Measurements from ENCODE around the gene LRRC45.

GRCh38 chr17:81976332-81977210 is 46.5 kb upstream of the LRRC45 start:
- TF ChIP-seq EZH2 (IDR thresholded peaks at IDR 0.05) (no peak), POLR2AphosphoS5 (IDR thresholded peaks at IDR 0.05; ENCODE audit: borderline replicate concordance, low read depth, low read length) (no peak; the same call in 1 of the 2 replicates)

Data from SK-N-MC (cell line).